GM12865 (cell line): ENCODE data around the gene DHRS7B.
A peak's percentile ranks its signal among the peaks of the same experiment; 100 is the strongest.
"Not testable (repeated sequence)": the region's sequence is repeated elsewhere in the genome, so short reads cannot be mapped to it uniquely, and the experiment has no call there.

Experiments
- DNase-seq: peaks from one replicate; pipeline ENCODE4 v3.0.0; 2010; ENCODE audit warnings: low read depth
- H3K4me3 ChIP-seq: 2 replicates; pipeline ENCODE4 v1.5.1; 2011; ENCODE audit warnings: mild to moderate bottlenecking, low read depth, low read length, control low read depth
- TF ChIP-seq, protein P1 (sequence below): IDR thresholded peaks from 2 replicates; pipeline ENCODE4 v1.5.1; 2011; ENCODE audit warnings: low read length, control low read depth, low read depth, inconsistent platforms; ENCODE audit not compliant: insufficient read depth; ENCODE audit errors: missing control alignments

The DHRS7B gene

DNA sequence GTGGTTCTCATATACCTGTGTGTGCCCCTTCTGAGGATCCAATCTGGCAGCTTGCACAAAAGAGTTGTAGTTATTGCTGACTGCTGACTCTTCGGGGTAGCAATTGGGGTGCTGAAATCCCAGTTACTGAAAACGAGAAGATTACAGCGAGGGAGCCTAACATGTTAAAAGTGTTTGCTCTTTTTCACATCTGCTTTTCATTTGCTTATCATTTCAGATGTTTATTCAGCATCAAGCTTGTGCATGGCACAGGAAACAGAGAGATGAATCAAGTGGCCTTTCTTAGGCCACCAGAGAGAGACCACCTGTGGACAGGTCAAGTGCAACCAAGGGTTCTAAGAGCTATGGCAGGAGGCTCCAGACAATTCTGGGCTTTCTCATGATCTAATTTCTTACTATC, 16.9 kb downstream of the DHRS7B start:
- DNase-seq, result peak; percentile 31

DNA sequence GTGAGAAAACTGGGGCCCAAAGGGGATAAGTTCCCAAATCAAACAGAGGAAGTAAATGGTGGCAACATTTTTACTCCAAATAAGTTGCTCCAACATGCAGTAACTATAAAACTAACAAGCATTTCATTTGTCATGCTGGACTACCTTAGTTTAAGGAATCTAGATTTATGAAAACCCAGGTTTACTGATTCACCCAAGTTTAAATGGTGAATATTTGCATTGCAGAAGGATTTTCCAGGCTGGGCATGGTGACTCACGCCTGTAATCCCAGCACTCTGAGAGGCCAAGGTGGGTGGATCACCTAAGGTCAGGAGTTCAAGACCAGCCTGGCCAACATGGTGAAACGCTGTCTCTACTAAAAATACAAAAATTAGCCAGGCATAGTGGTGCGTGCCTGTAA, 17.5 kb downstream of the DHRS7B start:
- not testable (repeated sequence) for DNase-seq, H3K4me3 ChIP-seq

More for the DNA sequence above, 16.9 kb downstream of the DHRS7B start:
- TF ChIP-seq, protein P1, sequence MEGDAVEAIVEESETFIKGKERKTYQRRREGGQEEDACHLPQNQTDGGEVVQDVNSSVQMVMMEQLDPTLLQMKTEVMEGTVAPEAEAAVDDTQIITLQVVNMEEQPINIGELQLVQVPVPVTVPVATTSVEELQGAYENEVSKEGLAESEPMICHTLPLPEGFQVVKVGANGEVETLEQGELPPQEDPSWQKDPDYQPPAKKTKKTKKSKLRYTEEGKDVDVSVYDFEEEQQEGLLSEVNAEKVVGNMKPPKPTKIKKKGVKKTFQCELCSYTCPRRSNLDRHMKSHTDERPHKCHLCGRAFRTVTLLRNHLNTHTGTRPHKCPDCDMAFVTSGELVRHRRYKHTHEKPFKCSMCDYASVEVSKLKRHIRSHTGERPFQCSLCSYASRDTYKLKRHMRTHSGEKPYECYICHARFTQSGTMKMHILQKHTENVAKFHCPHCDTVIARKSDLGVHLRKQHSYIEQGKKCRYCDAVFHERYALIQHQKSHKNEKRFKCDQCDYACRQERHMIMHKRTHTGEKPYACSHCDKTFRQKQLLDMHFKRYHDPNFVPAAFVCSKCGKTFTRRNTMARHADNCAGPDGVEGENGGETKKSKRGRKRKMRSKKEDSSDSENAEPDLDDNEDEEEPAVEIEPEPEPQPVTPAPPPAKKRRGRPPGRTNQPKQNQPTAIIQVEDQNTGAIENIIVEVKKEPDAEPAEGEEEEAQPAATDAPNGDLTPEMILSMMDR, result no peak
- H3K4me3 ChIP-seq, result no peak overlapping the region

DNA sequence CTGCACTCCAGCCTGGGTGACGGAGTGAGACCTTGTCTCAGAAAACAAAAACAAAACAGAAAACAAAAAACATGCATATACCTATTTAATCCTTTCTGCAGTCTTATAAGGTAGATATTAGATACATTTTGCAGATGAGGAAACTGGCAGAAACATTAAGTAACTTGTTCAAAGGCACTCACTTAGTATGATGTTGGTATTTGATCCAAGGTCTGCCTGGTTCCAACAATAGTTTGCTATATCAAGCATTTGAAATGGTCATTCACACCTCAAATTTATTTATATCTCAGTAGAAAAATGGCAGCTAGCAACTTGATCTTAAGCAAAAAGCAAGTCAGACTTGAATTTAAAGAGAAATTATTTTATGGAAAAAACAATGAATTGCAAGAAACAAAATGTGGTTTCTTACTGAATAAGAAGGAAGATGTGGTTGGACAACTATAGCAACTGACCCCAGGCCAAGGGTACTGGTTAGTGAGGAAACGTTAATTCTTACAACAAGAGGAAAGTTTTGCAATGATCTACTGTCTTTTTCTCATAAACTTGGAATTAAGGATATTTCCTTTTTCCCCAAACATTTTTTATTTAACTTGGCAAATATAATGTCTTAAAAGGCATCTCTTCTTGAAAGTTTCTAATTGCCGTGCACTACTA, 19.7 kb downstream of the DHRS7B start:
- no peak for DNase-seq
- TF ChIP-seq, protein P1, result no peak
- no peak overlapping the region for H3K4me3 ChIP-seq

DNA sequence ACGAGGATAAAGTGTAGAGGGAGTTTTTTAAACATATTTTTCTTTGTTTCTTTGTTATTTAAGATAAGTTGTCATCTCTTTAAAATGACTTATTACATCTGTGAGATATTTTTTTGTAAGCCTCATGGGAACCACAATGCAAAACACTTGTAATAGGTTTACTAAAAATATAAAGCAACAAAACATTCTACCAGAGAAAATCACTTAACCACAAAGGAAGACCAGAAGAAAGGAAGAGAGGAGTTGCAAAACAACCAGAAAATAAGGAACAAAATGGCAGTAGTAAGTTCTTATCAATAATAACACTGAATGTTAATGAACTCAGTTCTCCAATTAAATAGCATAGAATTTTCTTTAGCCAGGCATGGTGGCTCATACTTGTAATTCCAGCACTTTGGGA, 22.9 kb downstream of the DHRS7B start:
- H3K4me3 ChIP-seq, result no peak overlapping the region
- TF ChIP-seq, protein P1, result no peak
- DNase-seq, result no peak

DNA sequence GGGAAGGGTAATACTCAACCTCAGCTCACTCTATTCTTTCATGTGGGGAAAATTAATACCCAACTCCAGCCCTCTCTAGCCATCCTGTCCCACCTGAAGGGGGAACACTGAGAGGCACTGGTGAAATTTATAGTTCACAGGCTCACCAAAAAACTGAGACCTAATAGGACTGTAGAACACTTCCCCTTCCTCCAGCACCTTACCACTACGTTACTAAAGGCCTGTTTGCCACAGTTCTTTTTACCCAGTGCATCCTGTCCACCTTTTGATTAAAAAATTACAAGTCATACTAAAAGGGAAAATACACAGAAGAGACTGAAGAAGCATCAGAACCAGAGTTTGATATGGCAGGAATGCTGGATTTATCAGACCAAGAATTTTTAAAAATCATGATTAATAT, 26.0 kb downstream of the DHRS7B start:
- no peak overlapping the region for H3K4me3 ChIP-seq
- no peak for DNase-seq
- TF ChIP-seq, protein P1, result no peak

DNA sequence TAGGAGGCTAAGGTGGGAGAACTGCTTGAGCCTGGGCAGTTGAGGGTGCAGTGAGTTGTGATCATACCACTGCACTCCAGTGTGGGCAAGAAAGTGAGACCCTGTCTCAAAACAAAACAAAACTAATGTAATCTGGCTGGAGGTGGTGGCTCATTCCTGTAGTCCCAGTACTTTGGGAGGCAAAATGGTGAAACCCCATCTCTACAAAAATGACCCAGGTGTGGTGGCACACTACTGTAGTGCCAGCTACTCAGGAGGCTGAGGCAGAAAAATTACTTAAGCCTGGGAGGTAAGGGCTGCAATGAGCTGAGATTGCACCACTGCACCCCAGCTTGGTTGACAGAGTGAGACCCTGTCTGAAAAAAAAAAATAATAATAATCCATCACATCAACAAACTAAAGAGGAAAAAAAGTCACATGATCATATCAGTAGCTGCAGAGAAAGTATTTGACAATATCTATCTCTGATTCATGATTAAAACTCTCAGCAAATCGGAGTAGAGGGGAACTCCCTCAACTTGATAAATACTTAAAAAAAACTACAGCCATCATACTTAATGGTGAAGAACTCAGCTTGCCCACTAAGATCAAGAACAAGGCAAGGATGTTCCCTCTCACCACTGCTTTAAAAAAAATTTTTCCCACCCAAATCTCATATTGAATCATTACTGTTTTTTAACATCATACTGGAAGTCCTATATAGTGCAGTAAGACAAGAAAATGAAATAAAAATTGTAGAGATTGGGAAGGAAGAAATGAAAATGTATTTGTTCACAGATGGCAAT, 31.0 kb downstream of the DHRS7B start:
- no peak overlapping the region for H3K4me3 ChIP-seq
- DNase-seq, result no peak
- TF ChIP-seq, protein P1, result no peak

DNA sequence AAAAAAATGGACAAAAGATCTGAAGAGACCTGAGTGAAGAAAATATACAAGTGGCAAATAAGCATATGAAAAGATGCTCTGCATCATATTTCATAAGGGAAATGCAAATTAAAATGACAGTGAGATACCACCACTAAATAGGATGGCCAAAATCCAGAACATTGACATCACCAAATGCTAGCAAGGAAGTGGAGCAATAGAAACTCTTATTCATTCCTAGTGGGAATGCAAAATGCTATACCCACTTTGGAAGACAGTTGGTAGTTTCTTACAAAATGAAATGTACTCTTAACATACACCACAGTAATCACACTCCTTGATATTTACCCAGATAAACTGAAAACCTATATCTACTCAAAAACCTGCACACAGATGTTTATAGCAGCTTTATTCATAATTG, 33.6 kb downstream of the DHRS7B start:
- TF ChIP-seq, protein P1, result no peak
- DNase-seq, result no peak
- no peak overlapping the region for H3K4me3 ChIP-seq
